Measurements from ENCODE around the gene ALDH1L1. TPM values are rescaled to one million over a fixed set of nuclear protein-coding genes. Genes with fewer than 3 reads are reported as not detected.

The ALDH1L1 gene
- total RNA-seq, 1 experiment from 2014 or later: 1.2 TPM

DNA sequence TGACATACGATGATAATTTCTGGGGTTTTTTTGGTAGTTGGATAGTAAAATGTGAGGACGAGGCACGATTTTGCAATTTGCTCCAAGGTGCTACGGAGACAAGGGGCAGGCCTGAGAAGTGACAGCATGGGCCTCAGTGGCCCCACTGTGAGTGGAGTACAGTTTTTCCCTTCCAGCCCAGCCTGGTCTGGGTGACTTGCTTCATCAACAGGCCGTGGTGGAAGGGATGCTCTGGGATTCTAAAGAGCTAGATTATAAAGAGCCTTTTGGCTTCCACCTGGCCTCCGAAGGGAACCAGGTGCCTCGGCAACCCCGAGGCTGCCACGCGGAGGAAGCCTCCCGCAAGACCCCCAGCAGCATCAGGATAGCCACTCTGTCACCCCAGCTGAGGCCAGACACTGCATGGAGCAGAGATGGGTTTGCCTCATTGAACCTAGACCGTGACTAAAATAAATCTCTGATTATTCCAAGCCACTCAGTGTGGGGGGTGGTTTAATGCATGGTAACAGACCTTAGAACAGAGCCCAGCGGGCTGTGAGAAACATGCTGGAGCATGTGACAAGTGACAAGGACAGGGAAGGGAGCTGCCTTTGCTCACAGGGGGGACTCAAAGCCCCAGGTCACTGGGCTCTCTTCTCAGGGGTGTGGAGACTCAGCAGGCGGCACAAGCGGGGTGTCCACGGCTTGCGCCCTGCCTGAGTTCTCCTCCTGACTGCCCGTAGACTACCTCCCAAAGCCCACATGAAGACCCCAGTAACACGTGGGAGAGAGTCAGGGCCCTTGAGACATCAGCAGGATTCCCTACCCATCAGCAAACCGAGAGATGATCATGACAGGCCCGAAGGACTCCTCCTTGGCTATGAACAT is 73.8 kb downstream of the ALDH1L1 start:
- Mint-ChIP-seq H3K27ac (no peak overlapping the region), H3K4me3 (no peak overlapping the region), H3K36me3 (no peaks in the 10 kb centered on the region), H3K4me1 (no peaks in the 10 kb centered on the region), H3K27me3 (ENCODE audit: low read depth) (no peaks in the 10 kb centered on the region; the same call in 1 of the 2 replicates), H3K9me3 (no peaks in the 10 kb centered on the region)
- DNase-seq (ENCODE audit: low spot score) (no peak), ATAC-seq (no peak)
- ChIA-PET CTCF (interaction anchor here (0.9 kb wide), 1 partner anchor 25 kb away, joined by 3 read pairs; no protein-coding TSS in a partner anchor), POLR2A (no interaction called here)
- TF ChIP-seq, protein P1, sequence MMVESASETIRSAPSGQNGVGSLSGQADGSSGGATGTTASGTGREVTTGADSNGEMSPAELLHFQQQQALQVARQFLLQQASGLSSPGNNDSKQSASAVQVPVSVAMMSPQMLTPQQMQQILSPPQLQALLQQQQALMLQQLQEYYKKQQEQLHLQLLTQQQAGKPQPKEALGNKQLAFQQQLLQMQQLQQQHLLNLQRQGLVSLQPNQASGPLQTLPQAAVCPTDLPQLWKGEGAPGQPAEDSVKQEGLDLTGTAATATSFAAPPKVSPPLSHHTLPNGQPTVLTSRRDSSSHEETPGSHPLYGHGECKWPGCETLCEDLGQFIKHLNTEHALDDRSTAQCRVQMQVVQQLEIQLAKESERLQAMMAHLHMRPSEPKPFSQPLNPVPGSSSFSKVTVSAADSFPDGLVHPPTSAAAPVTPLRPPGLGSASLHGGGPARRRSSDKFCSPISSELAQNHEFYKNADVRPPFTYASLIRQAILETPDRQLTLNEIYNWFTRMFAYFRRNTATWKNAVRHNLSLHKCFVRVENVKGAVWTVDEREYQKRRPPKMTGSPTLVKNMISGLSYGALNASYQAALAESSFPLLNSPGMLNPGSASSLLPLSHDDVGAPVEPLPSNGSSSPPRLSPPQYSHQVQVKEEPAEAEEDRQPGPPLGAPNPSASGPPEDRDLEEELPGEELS (CRISPR knock-in tag; IDR thresholded peaks at IDR 0.05): no peak
- TF ChIP-seq ETV6 (CRISPR knock-in tag; IDR thresholded peaks at IDR 0.05): no peak
- TF ChIP-seq, protein P2, sequence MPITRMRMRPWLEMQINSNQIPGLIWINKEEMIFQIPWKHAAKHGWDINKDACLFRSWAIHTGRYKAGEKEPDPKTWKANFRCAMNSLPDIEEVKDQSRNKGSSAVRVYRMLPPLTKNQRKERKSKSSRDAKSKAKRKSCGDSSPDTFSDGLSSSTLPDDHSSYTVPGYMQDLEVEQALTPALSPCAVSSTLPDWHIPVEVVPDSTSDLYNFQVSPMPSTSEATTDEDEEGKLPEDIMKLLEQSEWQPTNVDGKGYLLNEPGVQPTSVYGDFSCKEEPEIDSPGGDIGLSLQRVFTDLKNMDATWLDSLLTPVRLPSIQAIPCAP (CRISPR knock-in tag; IDR thresholded peaks at IDR 0.05): no peak
- TF ChIP-seq CTCF (IDR thresholded peaks at IDR 0.05): no peak
- no peak for TF ChIP-seq AR (CRISPR knock-in tag; IDR thresholded peaks at IDR 0.05)
- TF ChIP-seq RELA (CRISPR knock-in tag; IDR thresholded peaks at IDR 0.05; ENCODE audit: borderline replicate concordance): no peak
- TF ChIP-seq ZNF512 (CRISPR knock-in tag; IDR thresholded peaks at IDR 0.05; ENCODE audit: borderline replicate concordance): no peak

DNA sequence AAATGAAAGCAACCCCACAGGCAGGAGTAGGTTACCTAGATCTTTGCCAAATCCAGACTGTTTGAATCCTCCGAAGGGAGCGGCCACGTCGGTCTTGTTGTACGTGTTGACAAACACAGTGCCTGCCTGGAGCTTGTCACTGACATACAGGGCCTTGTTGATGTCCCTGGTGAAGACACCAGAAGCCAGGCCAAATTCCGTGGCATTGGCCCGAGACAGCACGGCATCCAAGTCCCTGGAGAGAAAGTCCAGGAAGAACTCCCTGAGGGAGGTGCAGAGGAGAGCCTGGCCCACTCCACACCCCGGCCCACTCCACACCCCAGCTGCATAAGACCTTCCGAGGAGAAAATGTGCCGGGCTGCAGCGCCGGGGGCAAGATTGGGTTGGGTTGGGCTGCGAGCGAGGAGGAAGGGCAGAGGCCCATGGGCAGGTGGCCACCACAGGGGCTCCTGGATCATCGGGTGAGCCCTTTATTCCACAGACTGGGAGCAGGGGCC is 74.6 kb downstream of the ALDH1L1 start:
- ATAC-seq (no peak), DNase-seq (ENCODE audit: low spot score) (no peak)
- no peaks in the 10 kb centered on the region for H3K36me3 Mint-ChIP-seq
- H3K4me1 Mint-ChIP-seq: no peaks in the 10 kb centered on the region
- TF ChIP-seq NR2C2 (CRISPR knock-in tag; IDR thresholded peaks at IDR 0.05) (no peak), CBFB (CRISPR knock-in tag; IDR thresholded peaks at IDR 0.05; ENCODE audit: low read depth) (no peak), PRRX2 (CRISPR knock-in tag; IDR thresholded peaks at IDR 0.05) (no peak), TCF7 (CRISPR knock-in tag; IDR thresholded peaks at IDR 0.05; ENCODE audit: low read depth) (no peak), ZNF138 (CRISPR knock-in tag; conservative IDR thresholded peaks at IDR 0.05) (no peak), RORB (CRISPR knock-in tag; IDR thresholded peaks at IDR 0.05) (no peak), SOX15 (CRISPR knock-in tag; IDR thresholded peaks at IDR 0.05) (no peak), ERG (CRISPR knock-in tag; IDR thresholded peaks at IDR 0.05) (no peak), ATF1 (CRISPR knock-in tag; IDR thresholded peaks at IDR 0.05) (no peak), ZNF416 (CRISPR knock-in tag; IDR thresholded peaks at IDR 0.05) (no peak), ZNF671 (CRISPR knock-in tag; IDR thresholded peaks at IDR 0.05) (no peak)
- TF ChIP-seq, protein P3, sequence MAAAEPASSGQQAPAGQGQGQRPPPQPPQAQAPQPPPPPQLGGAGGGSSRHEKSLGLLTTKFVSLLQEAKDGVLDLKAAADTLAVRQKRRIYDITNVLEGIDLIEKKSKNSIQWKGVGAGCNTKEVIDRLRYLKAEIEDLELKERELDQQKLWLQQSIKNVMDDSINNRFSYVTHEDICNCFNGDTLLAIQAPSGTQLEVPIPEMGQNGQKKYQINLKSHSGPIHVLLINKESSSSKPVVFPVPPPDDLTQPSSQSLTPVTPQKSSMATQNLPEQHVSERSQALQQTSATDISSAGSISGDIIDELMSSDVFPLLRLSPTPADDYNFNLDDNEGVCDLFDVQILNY (CRISPR knock-in tag; IDR thresholded peaks at IDR 0.05): no peak
- no peaks in the 10 kb centered on the region for H3K9me3 Mint-ChIP-seq
- no peak overlapping the region for H3K27ac Mint-ChIP-seq
- POLR2A ChIA-PET: no interaction called here
- CTCF ChIA-PET: no interaction called here
- no peaks in the 10 kb centered on the region; the same call in 1 of the 2 replicates for H3K27me3 Mint-ChIP-seq (ENCODE audit: low read depth)
- H3K4me3 Mint-ChIP-seq: no peak overlapping the region
